SK-N-MC (cell line): ENCODE data around the gene F11R.

ENCODE experiments used
- DNase-seq: peaks from one replicate; pipeline ENCODE4 v3.0.0-alpha.2; 2011; ENCODE audit warnings: low read depth, low spot score
- H3K27ac ChIP-seq: fragments of 200-600 bp; sonication (generic); 2 replicates; pipeline ENCODE4 v1.5.1; 2016; ENCODE audit warnings: mixed run types
- H3K36me3 ChIP-seq: fragments of 200-600 bp; sonication (generic); 2 replicates; pipeline ENCODE4 v1.6.1; 2017; ENCODE audit warnings: antibody characterized with exemption, low read length, mixed read lengths; ENCODE audit not compliant: insufficient read depth
- H3K4me3 ChIP-seq: fragments of 200-600 bp; sonication (generic); 2 replicates; pipeline ENCODE4 v1.5.1; 2016
- H3K9ac ChIP-seq: fragments of 200-600 bp; sonication (generic); 2 replicates; pipeline ENCODE4 v1.8.0; 2017; ENCODE audit warnings: mixed run types, mixed read lengths; ENCODE audit not compliant: insufficient read length
- H3K9me3 ChIP-seq: fragments of 200-600 bp; sonication (generic); 2 replicates; pipeline ENCODE4 v1.6.1; 2017; ENCODE audit warnings: low read depth, mild to moderate bottlenecking, antibody characterized with exemption, low read length, moderate library complexity, mixed read lengths
- EZH2 ChIP-seq: fragments of 200-600 bp; sonication (generic); IDR thresholded peaks from one replicate; pipeline ENCODE4 v1.6.1; 2017; ENCODE audit warnings: antibody characterized with exemption
- FOXP2 ChIP-seq: optimal IDR thresholded peaks from 2 replicates; pipeline ENCODE3; 2011; ENCODE audit warnings: mild to moderate bottlenecking, moderate library complexity; ENCODE audit not compliant: insufficient read depth; ENCODE audit errors: extremely low read length, control extremely low read depth
- POLR2AphosphoS5 ChIP-seq: IDR thresholded peaks from 2 replicates; pipeline ENCODE4 v1.6.1; 2012; ENCODE audit warnings: mild to moderate bottlenecking, low read depth, low read length, borderline replicate concordance

F11R gene

GRCh38 chr1:161045736-161046604 is 25.0 kb upstream of the F11R start, which contains the start of gene USF1:
TSS of gene USF1 (minus strand) at chr1:161045977. CDS start at chr1:161043275, 2,702 bp downstream.
- Histone ChIP-seq H3K9ac (peak within 1 kb of the TSS; percentile 85), H3K4me3 (peak within 1 kb of the TSS; percentile 80), H3K36me3 (peaks cover 22% of the 10 kb centered on the region), H3K27ac (peak within 1 kb of the TSS; percentile 95), H3K9me3 (no peaks in the 10 kb centered on the region)
- TF ChIP-seq FOXP2 (no peak), POLR2AphosphoS5 (peak; percentile 94), EZH2 (no peak)
- peak; percentile 85 for DNase-seq

GRCh38 chr1:161044908-161045735 is 24.2 kb upstream of the F11R start:
- Histone ChIP-seq H3K36me3 (peaks cover 30% of the 10 kb centered on the region), H3K27ac (peak overlapping the region; percentile 95; the same call in 1 of the 2 replicates), H3K4me3 (peak overlapping the region; percentile 80), H3K9ac (peak overlapping the region; percentile 85), H3K9me3 (no peaks in the 10 kb centered on the region)
- DNase-seq = no peak
- no peak for TF ChIP-seq POLR2AphosphoS5
- TF ChIP-seq EZH2 = no peak
- TF ChIP-seq FOXP2 = no peak

GRCh38 chr1:161044535-161044907 is 23.6 kb upstream of the F11R start:
- Histone ChIP-seq H3K4me3 (peak overlapping the region; percentile 80), H3K9ac (peak overlapping the region; percentile 85), H3K9me3 (no peaks in the 10 kb centered on the region), H3K36me3 (peaks cover 36% of the 10 kb centered on the region), H3K27ac (no peak overlapping the region)
- TF ChIP-seq EZH2 (no peak), POLR2AphosphoS5 (no peak), FOXP2 (no peak)
- no peak for DNase-seq

- no peak overlapping the region for H3K9ac ChIP-seq
- no peak overlapping the region for H3K4me3 ChIP-seq
- no peak overlapping the region for H3K27ac ChIP-seq
- DNase-seq = no peak
- no peaks in the 10 kb centered on the region for H3K9me3 ChIP-seq
- no peak for TF ChIP-seq FOXP2
- TF ChIP-seq EZH2 = no peak
- no peak for TF ChIP-seq POLR2AphosphoS5
- H3K36me3 ChIP-seq = peaks cover 39% of the 10 kb centered on the region
These were observed 18.6 kb upstream of the F11R start for GRCh38 chr1:161039546-161039945.

- Histone ChIP-seq H3K9me3 (no peaks in the 10 kb centered on the region), H3K9ac (peak overlapping the region; percentile 69), H3K27ac (no peak overlapping the region), H3K36me3 (peaks cover 39% of the 10 kb centered on the region), H3K4me3 (peak overlapping the region; percentile 79)
- DNase-seq = no peak
- TF ChIP-seq FOXP2 (no peak), POLR2AphosphoS5 (no peak), EZH2 (no peak)
These were observed 18.2 kb upstream of the F11R start for GRCh38 chr1:161039154-161039545.

- H3K4me3 ChIP-seq = peak within 1 kb of the TSS; percentile 79
- peak within 1 kb of the TSS; percentile 69 for H3K9ac ChIP-seq
- TF ChIP-seq POLR2AphosphoS5 (peak; percentile 18; the same call in 1 of the 2 replicates), FOXP2 (no peak)
- H3K36me3 ChIP-seq = peaks cover 39% of the 10 kb centered on the region
- no peak for DNase-seq
- no peaks in the 10 kb centered on the region for H3K9me3 ChIP-seq
- H3K27ac ChIP-seq = no peak within 1 kb of the TSS
These were observed 17.7 kb upstream of the F11R start, which contains the start of gene TSTD1 for GRCh38 chr1:161038523-161039153. TSS of gene TSTD1 (minus strand) at chr1:161038964. CDS start at chr1:161038889, 75 bp downstream.

GRCh38 chr1:161037661-161038522 is 16.9 kb upstream of the F11R start:
- peak overlapping the region; percentile 79 for H3K4me3 ChIP-seq
- H3K9me3 ChIP-seq = no peaks in the 10 kb centered on the region
- peak overlapping the region; percentile 69 for H3K9ac ChIP-seq
- no peak for DNase-seq
- H3K36me3 ChIP-seq = peaks cover 35% of the 10 kb centered on the region
- TF ChIP-seq POLR2AphosphoS5 (no peak), EZH2 (no peak), FOXP2 (no peak)
- no peak overlapping the region for H3K27ac ChIP-seq
